Adrenal gland (tissue), 12 donors: ENCODE measurements around the gene LYRM2. TPM values are rescaled to one million over a fixed set of nuclear protein-coding genes. Genes with fewer than 3 reads are reported as not detected.
"Not testable (repeated sequence)": the region's sequence is repeated elsewhere in the genome, so short reads cannot be mapped to it uniquely, and the experiment has no call there.

ENCODE experiments used
- DNase-seq, 7 donors: peaks; one replicate each; pipeline ENCODE4 v3.0.0-alpha.2; 2019 to 2020
- H3K27ac ChIP-seq, 5 donors: fragments of 200-600 bp; sonication (generic) in 4 of 5; 1 replicate in 3 of 5; 2 replicates in 2 of 5; pipeline versions ENCODE4 v1.5.1 to v1.8.0; 2016 to 2020; ENCODE audit warnings: mild to moderate bottlenecking in 1 of 5
- H3K27me3 ChIP-seq: fragments of 200-600 bp; 2 replicates; pipeline ENCODE4 v1.8.0; 2021
- H3K36me3 ChIP-seq, 2 donors: fragments of 200-600 bp; replicated peaks in 1 of 2; 1 replicate in 1 of 2; 2 replicates in 1 of 2; pipeline versions ENCODE4 v1.5.1 to v1.8.0; 2018 to 2022
- H3K4me1 ChIP-seq, 2 donors: fragments of 200-600 bp; replicated peaks in 1 of 2; 1 replicate in 1 of 2; 2 replicates in 1 of 2; pipeline versions ENCODE4 v1.5.1 to v1.8.0; 2018 to 2021
- H3K4me3 ChIP-seq, 4 donors: fragments of 200-600 bp; sonication (generic) in 3 of 4; one replicate each; pipeline ENCODE4 v1.5.1; 2016 to 2018
- H3K9me3 ChIP-seq, 3 donors: fragments of 200-600 bp; sonication (generic) in 1 of 3; replicated peaks in 1 of 3; 1 replicate in 2 of 3; 2 replicates in 1 of 3; pipeline versions ENCODE4 v1.5.1 to v1.8.0; 2016 to 2021
- POLR2A ChIP-seq, 2 donors: fragments of 450-650 bp; IDR thresholded peaks; one replicate each; pipeline ENCODE4 v1.6.1; 2017; ENCODE audit warnings: antibody characterized with exemption in 2 of 2, mild to moderate bottlenecking in 2 of 2, moderate library complexity in 1 of 2
- WGBS, 4 donors: extraction: QIAGEN DNeasy Blood & Tissue Kit in 2 of 4; methylation state at CpG; one replicate each; pipeline versions ENCODE4 v1.1.5 to v1.1.7; 2013 to 2017; 5-methylcytosine and 5-hydroxymethylcytosine counted together
- intact Hi-C, 2 donors: fragments of 100-400 bp; cut with DNase I; formaldehyde crosslinking; loops; one replicate each; pipeline versions ENCODE4 v1.14.1 to v1.15.0; 2022 to 2023
- polyA plus RNA-seq, 3 donors: library from polyadenylated mRNA; stranded (reverse); fragments of 200-250 nt in 2 of 3; fragments of 350-450 nt in 1 of 3; fragmentation: Illumina TruSeq in 1 of 3; extraction: RNeasy Lipid Tissue Mini Kit (QIAGEN cat#74804) in 1 of 3; gene quantifications; one replicate each; pipeline ENCODE4 v1.2.3, GENCODE V29; 2013 to 2014
- total RNA-seq, 9 donors: library from RNA; depleted of rRNA in 4 of 9; stranded (reverse); fragments of >200 nt in 4 of 9; fragments of 120-200 nt in 1 of 9; fragmentation: NEBNext Ultra II Directional in 1 of 9; extraction: Animal tissue kit (Norgen Biotek cat#: 25700) in 1 of 9; gene quantifications; one replicate each; pipeline versions ENCODE4 v1.1.0 to v1.2.4, GENCODE V29; 2013 to 2023
- TF ChIP-seq, protein P1 (sequence below), 6 experiments: fragments of 450-650 bp in 4 of 6; fragments of 200-600 bp in 2 of 6; sonication (generic) in 1 of 6; IDR thresholded peaks; 1 replicate in 5 of 6; 2 replicates in 1 of 6; pipeline versions ENCODE4 v1.5.1 to v1.8.0; 2016 to 2021; ENCODE audit warnings: antibody characterized with exemption in 6 of 6, mild to moderate bottlenecking in 2 of 6, moderate library complexity in 1 of 6
- donor health status: healthy with polysubstance abuse.
- donor health status: Bipolar disorder and iron deficiency.
- donor health status: DM: yes; HTN: yes; CAD: no.
- donor health status: DM: no; HTN: no; CAD: no.
- donor health status: DM: no; HTN: no; CAD: no.
- donor health status: DM: yes; HTN: yes; CAD: no.

The LYRM2 gene
- total and polyA plus RNA-seq, 12 donors = 10.2 to 97.7 (median 40.3) TPM

DNA sequence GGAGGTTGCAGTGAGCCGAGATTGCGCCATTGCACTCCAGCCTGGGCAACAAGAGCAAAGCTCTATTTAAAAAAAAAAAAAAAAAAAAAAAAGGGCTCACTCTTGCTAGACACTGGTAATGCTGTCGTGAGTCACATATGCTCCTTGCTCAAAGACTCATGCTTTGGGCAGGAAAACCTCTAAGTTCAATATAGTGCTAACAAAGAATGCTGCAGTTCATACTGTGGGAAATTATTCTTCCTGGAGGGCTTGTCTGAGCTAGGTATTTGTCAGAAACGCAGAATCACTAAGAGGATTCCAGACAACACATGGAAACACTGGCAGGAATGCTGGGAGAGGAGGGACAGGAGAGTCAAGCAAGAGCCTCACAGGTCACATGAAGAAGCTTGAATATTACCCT, 2.3 kb upstream of the LYRM2 start:
- intact Hi-C loops = no loop called here
- Histone ChIP-seq H3K27ac (no peak overlapping the region), H3K36me3 (peaks cover 0 to 26% of the 10 kb centered on the region in 2 donors), H3K9me3 (no peaks in the 10 kb centered on the region), H3K27me3 (no peaks in the 10 kb centered on the region), H3K4me1 (peaks cover 0 to 15% of the 10 kb centered on the region in 2 donors), H3K4me3 (no peak overlapping the region)
- 93 to 98% (median 95%) methylated on average over 4 of the region's 4 CpGs for WGBS, 4 donors
- TF ChIP-seq, protein P1, sequence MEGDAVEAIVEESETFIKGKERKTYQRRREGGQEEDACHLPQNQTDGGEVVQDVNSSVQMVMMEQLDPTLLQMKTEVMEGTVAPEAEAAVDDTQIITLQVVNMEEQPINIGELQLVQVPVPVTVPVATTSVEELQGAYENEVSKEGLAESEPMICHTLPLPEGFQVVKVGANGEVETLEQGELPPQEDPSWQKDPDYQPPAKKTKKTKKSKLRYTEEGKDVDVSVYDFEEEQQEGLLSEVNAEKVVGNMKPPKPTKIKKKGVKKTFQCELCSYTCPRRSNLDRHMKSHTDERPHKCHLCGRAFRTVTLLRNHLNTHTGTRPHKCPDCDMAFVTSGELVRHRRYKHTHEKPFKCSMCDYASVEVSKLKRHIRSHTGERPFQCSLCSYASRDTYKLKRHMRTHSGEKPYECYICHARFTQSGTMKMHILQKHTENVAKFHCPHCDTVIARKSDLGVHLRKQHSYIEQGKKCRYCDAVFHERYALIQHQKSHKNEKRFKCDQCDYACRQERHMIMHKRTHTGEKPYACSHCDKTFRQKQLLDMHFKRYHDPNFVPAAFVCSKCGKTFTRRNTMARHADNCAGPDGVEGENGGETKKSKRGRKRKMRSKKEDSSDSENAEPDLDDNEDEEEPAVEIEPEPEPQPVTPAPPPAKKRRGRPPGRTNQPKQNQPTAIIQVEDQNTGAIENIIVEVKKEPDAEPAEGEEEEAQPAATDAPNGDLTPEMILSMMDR (IDR thresholded peaks at IDR 0.05) = no peak
- DNase-seq = no peak

DNA sequence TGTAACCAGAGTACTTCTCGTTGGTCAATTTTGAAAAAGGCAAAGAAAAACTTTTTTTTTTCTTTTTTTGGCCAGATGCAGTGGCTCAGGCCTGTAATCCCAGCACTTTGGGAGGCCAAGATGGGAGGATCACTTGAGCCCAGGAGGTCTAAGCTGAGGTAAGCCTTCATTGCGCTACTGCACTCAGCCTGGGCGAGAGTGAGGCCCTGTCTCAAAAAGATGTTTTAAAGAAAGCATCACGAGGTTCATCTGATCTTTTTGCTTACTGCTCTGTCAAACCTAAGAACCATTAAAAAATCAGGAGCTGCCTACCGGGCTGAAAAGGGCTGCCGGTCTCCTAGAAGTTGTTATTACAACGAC, 607 bp downstream of the LYRM2 start:
- no peak for TF ChIP-seq POLR2A (IDR thresholded peaks at IDR 0.05)
- TF ChIP-seq, protein P1 (IDR thresholded peaks at IDR 0.05) = no peak
- H3K27ac ChIP-seq = peak overlapping the region; percentile 69 to 90 (median 84)
- H3K36me3 ChIP-seq = peaks cover 0 to 8% of the 10 kb centered on the region in 2 donors
- peak overlapping the region in 2 of 4 donors; percentile 61 to 73 for H3K4me3 ChIP-seq
- H3K4me1 ChIP-seq = peaks cover 0 to 15% of the 10 kb centered on the region in 2 donors
- WGBS, 4 donors = 20 to 24% (median 22%) methylated on average over 7 of the region's 7 CpGs
- intact Hi-C loops = no loop called here
- H3K9me3 ChIP-seq = no peaks in the 10 kb centered on the region
- no peak for DNase-seq
- no peaks in the 10 kb centered on the region for H3K27me3 ChIP-seq

DNA sequence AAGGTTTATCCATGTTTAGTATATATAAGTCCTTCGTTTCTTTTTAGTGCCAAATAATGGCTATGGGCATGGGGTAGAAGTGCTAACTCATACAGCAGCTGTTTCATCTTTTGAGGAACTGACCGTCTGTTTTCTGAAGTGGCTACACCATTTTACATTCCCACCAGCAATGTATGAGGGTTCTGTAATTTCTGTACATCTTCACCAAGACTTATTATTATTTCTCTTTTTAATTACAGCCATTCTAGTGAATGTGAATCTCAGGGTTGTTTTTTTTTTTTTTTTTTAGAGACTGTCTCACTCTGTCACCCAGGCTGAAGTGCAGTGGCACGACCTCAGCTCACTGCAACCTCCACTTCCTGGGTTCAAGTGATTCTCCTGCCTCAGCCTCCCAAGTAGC, 2.1 kb downstream of the LYRM2 start:
- peaks cover 0 to 15% of the 10 kb centered on the region in 2 donors for H3K4me1 ChIP-seq
- H3K27me3 ChIP-seq, intact Hi-C loops, H3K36me3 ChIP-seq, H3K4me3 ChIP-seq, DNase-seq, H3K9me3 ChIP-seq, H3K27ac ChIP-seq: not testable (repeated sequence)
- 94 to 98% (median 97%) methylated on average over 3 of the region's 3 CpGs for WGBS, 4 donors

DNA sequence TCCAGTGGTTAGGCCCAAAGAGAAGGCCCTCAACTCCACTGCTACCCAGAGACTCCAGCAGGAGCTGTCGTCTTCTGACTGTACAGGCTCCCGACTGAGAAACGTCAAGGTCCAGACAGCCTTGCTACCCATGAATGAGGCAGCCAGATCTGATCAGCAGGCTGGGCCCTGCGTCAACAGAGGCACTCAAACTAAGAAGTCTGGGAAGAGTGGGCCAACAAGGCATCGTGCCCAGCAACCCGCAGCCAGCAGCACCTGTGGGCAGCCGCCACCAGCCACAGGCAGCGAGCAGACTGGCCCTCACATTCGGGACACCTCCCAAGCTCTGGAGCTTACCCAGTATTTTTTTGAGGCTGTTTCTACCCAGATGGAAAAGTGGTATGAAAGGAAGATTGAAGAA, 8.1 kb downstream of the LYRM2 start:
- Histone ChIP-seq H3K27ac (no peak overlapping the region), H3K27me3 (no peaks in the 10 kb centered on the region), H3K4me1 (no peaks in the 10 kb centered on the region), H3K9me3 (no peaks in the 10 kb centered on the region), H3K36me3 (peaks cover 0 to 6% of the 10 kb centered on the region in 2 donors), H3K4me3 (no peak overlapping the region)
- intact Hi-C loops = no loop called here
- 85 to 90% (median 87%) methylated on average over 6 to 9 of the region's 9 CpGs for WGBS, 4 donors
- TF ChIP-seq, protein P1 (IDR thresholded peaks at IDR 0.05) = no peak
- no peak for TF ChIP-seq POLR2A (IDR thresholded peaks at IDR 0.05)
- DNase-seq = no peak

DNA sequence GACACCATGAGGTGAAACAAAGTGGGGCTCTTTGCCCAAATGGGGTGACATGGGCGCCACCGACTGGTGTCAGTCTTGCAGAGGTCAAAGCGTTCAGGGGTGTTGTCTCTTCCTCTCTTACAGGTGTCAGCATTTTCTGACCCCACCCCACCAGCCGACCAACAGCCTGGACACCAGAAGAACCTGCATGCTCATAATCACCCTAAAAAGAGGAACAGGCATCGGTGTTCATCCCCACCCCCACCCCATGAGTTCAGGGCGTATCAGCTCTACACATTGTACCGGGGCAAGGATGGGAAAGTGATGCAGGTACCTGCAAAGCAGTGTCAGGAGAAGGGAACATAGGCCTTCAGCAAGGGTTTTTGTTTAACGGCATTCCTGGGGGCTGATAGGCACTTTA, 14.8 kb downstream of the LYRM2 start:
- Histone ChIP-seq H3K9me3 (no peaks in the 10 kb centered on the region), H3K4me1 (no peaks in the 10 kb centered on the region), H3K27ac (no peak overlapping the region), H3K27me3 (no peaks in the 10 kb centered on the region), H3K4me3 (no peak overlapping the region), H3K36me3 (no peaks in the 10 kb centered on the region)
- DNase-seq = no peak
- TF ChIP-seq POLR2A (IDR thresholded peaks at IDR 0.05) = no peak
- TF ChIP-seq, protein P1 (IDR thresholded peaks at IDR 0.05) = no peak
- WGBS, 4 donors = 91 to 97% (median 92%) methylated on average over 6 to 8 of the region's 8 CpGs
- intact Hi-C loops = no loop called here
